Keratinocyte (primary cell): Measurements from ENCODE around the gene PEX5L. TPM values are rescaled to one million over a fixed set of nuclear protein-coding genes. Genes with fewer than 3 reads are reported as not detected.

Experiments
- DNase-seq: peaks from one replicate; pipeline ENCODE4 v3.0.0-alpha.2; 2011; ENCODE audit warnings: low read depth, missing footprints, low spot score
- FAIRE-seq: peaks from 2 replicates; lab custom pipeline; 2011; peaks lifted over from hg19 to GRCh38; lab: Jason Lieb, UNC
- H2AFZ ChIP-seq: 2 replicates; pipeline ENCODE4 v1.6.0; 2012; ENCODE audit warnings: low read length, control low read depth, inconsistent platforms; ENCODE audit not compliant: control insufficient read depth
- H3K27ac ChIP-seq: 2 replicates; pipeline ENCODE4 v1.5.1; 2011; ENCODE audit warnings: low read length; ENCODE audit not compliant: control insufficient read depth, insufficient read depth
- H3K27me3 ChIP-seq: 3 replicates; pipeline ENCODE4 v1.6.0; 2011; ENCODE audit warnings: low read length; ENCODE audit not compliant: control insufficient read depth, insufficient read depth; ENCODE audit errors: extremely low read depth
- H3K36me3 ChIP-seq, 2 experiments: 2 replicates in 1 of 2; 3 replicates in 1 of 2; pipeline ENCODE4 v1.5.1; 2011; ENCODE audit warnings: low read length in 2 of 2, mild to moderate bottlenecking in 1 of 2; ENCODE audit not compliant: control insufficient read depth in 2 of 2, insufficient read depth in 2 of 2; ENCODE audit errors: extremely low read depth in 1 of 2
- H3K4me1 ChIP-seq: 3 replicates; pipeline ENCODE4 v1.5.1; 2011; ENCODE audit warnings: low read length; ENCODE audit not compliant: control insufficient read depth, insufficient read depth; ENCODE audit errors: extremely low read depth
- H3K4me2 ChIP-seq: 3 replicates; pipeline ENCODE4 v1.6.0; 2011; ENCODE audit warnings: low read depth, low read length; ENCODE audit not compliant: control insufficient read depth, insufficient read depth; ENCODE audit errors: extremely low read depth
- H3K4me3 ChIP-seq, 3 experiments: fragments of 200-600 bp in 1 of 3; sonication (generic) in 1 of 3; 2 replicates in 2 of 3; 3 replicates in 1 of 3; pipeline ENCODE4 v1.5.1; 2011 to 2016; ENCODE audit warnings: low read length in 3 of 3, mild to moderate bottlenecking in 3 of 3, control low read depth in 2 of 3, inconsistent platforms in 1 of 3, low read depth in 1 of 3, mixed read lengths in 1 of 3, mixed run types in 1 of 3, moderate library complexity in 1 of 3; ENCODE audit not compliant: control insufficient read depth in 2 of 3, insufficient read depth in 2 of 3; ENCODE audit errors: extremely low read depth in 1 of 3
- H3K79me2 ChIP-seq: 2 replicates; pipeline ENCODE4 v1.6.0; 2012; ENCODE audit warnings: low read length; ENCODE audit not compliant: control insufficient read depth, insufficient read depth
- H3K9ac ChIP-seq: 3 replicates; pipeline ENCODE4 v1.6.0; 2011; ENCODE audit warnings: low read length; ENCODE audit not compliant: control insufficient read depth, insufficient read depth; ENCODE audit errors: extremely low read depth
- H3K9me1 ChIP-seq: 3 replicates; pipeline ENCODE4 v1.6.0; 2011; ENCODE audit warnings: low read length; ENCODE audit not compliant: control insufficient read depth, insufficient read depth; ENCODE audit errors: extremely low read depth
- H3K9me3 ChIP-seq: 2 replicates; pipeline ENCODE4 v1.5.1; 2012; ENCODE audit warnings: low read depth, low read length; ENCODE audit not compliant: control insufficient read depth
- H4K20me1 ChIP-seq: 3 replicates; pipeline ENCODE4 v1.6.0; 2011; ENCODE audit warnings: low read length; ENCODE audit not compliant: control insufficient read depth, insufficient read depth; ENCODE audit errors: extremely low read depth
- CTCF ChIP-seq, 3 experiments: IDR thresholded peaks in 1 of 3; conservative IDR thresholded peaks in 1 of 3; optimal IDR thresholded peaks in 1 of 3; 2 replicates in 2 of 3; 3 replicates in 1 of 3; pipeline versions ENCODE3 to v1.5.1; 2011; ENCODE audit warnings: low read length in 3 of 3, mild to moderate bottlenecking in 3 of 3, moderate library complexity in 2 of 3, control low read depth in 1 of 3, inconsistent platforms in 1 of 3; ENCODE audit not compliant: insufficient read depth in 2 of 3; ENCODE audit errors: extremely low read depth in 1 of 3
- EZH2 ChIP-seq: IDR thresholded peaks from one replicate; pipeline ENCODE4 v1.6.1; 2012; ENCODE audit warnings: inconsistent platforms, mild to moderate bottlenecking, low read length, moderate library complexity
- dilution Hi-C: fragments of 300-500 bp; cut with MboI; formaldehyde crosslinking; loops from one replicate; pipeline ENCODE4 v1.7.0; 2020; ENCODE audit warnings: low sequenced_read_pairs; ENCODE audit not compliant: extremely low pct_ligation_motif_present
- polyA plus RNA-seq, 5 experiments: library from polyadenylated mRNA; depleted of rRNA in 3 of 5; stranded (reverse) in 3 of 5; stranded (forward) in 1 of 5; unstranded in 1 of 5; fragments of >200 nt; gene quantifications; 1 replicate in 1 of 5; 2 replicates in 3 of 5; 3 replicates in 1 of 5; pipeline versions ENCODE4 v1.2.1 to v1.2.3, GENCODE V29; 2011 to 2012; ENCODE audit warnings: missing spikeins in 2 of 5, low read depth in 1 of 5, low replicate concordance in 1 of 5

PEX5L gene
- polyA plus RNA-seq, 1 donor (not counting 4 experiments of a cell fraction or from before 2014, with no cell fraction given): 0.92 TPM

DNA sequence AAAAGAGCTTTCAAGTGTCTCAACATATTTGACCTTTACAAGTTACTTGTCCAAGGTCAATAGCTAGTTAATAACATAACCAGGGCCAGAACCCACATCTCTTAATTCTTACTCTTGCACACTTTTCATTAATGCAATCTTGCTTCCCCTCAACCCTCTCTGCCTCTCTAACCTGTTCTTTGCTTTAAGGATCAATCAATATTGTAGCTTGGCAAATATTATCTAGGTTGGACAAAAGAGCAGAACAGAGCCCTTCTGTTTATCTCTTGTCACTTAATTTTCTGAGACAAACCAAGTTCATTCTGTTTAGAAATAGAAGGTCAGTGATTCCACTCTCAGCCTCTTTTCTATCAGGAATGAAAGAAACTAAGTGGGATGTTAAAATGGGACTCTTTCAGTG lies 203.4 kb downstream of the PEX5L start:
- H4K20me1 ChIP-seq: no peaks in the 10 kb centered on the region
- dilution Hi-C loops: no loop called here

GRCh38 chr3:179832333-179832854 lies 204.3 kb downstream of the PEX5L start:
- Histone ChIP-seq H3K27me3 (no peaks in the 10 kb centered on the region), H3K9ac (no peak overlapping the region), H2AFZ (no peak overlapping the region), H3K9me1 (no peaks in the 10 kb centered on the region), H3K4me3 (no peak overlapping the region), H4K20me1 (no peaks in the 10 kb centered on the region), H3K79me2 (no peaks in the 10 kb centered on the region), H3K27ac (no peak overlapping the region), H3K36me3 (no peaks in the 10 kb centered on the region), H3K4me1 (no peaks in the 10 kb centered on the region), H3K9me3 (no peaks in the 10 kb centered on the region), H3K4me2 (no peak overlapping the region)
- TF ChIP-seq CTCF (optimal IDR thresholded peaks at IDR 0.05 in 1 of 3, IDR thresholded peaks at IDR 0.05 in 1 of 3, conservative IDR thresholded peaks at IDR 0.05 in 1 of 3; ENCODE audit: extremely low read depth in 1 of 3, insufficient read depth in 2 of 3, low read length in 3 of 3): no peak
- TF ChIP-seq EZH2: no peak
- dilution Hi-C loops: no loop called here
- DNase-seq: no peak
- FAIRE-seq: no peak

More for the DNA sequence above, 203.4 kb downstream of the PEX5L start:
- H3K79me2 ChIP-seq: no peaks in the 10 kb centered on the region
- no peak overlapping the region for H3K4me3 ChIP-seq
- no peak overlapping the region for H3K27ac ChIP-seq
- H3K4me1 ChIP-seq: no peaks in the 10 kb centered on the region
- H3K36me3 ChIP-seq: no peaks in the 10 kb centered on the region
- no peak overlapping the region for H2AFZ ChIP-seq
- no peaks in the 10 kb centered on the region for H3K27me3 ChIP-seq
- TF ChIP-seq EZH2 (no peak), CTCF (optimal IDR thresholded peaks at IDR 0.05 in 1 of 3, IDR thresholded peaks at IDR 0.05 in 1 of 3, conservative IDR thresholded peaks at IDR 0.05 in 1 of 3; ENCODE audit: extremely low read depth in 1 of 3, insufficient read depth in 2 of 3, low read length in 3 of 3) (no peak)
- no peaks in the 10 kb centered on the region for H3K9me3 ChIP-seq
- H3K4me2 ChIP-seq: no peak overlapping the region
- H3K9ac ChIP-seq: no peak overlapping the region
- no peak for FAIRE-seq
- no peak for DNase-seq
- no peaks in the 10 kb centered on the region for H3K9me1 ChIP-seq
